H1 (cell line): ENCODE data around the gene RNASEH2C. TPM values are rescaled to one million over a fixed set of nuclear protein-coding genes. Genes with fewer than 3 reads are reported as not detected.

Experiments
- CTCF ChIA-PET: fragments of 300-600 bp; sonication (Branson Sonifier 250); formaldehyde crosslinking; loops from one replicate; lab custom pipeline; 2021; ENCODE audit not compliant: partially characterized antibody; lab: Charles Lee
- POLR2A ChIA-PET: fragments of 300-600 bp; sonication (Branson Sonifier 250); formaldehyde crosslinking; loops from one replicate; lab custom pipeline; 2021; ENCODE audit warnings: inconsistent platforms; ENCODE audit not compliant: partially characterized antibody; lab: Charles Lee
- DNase-seq, 2 experiments: peaks; one replicate each; pipeline versions ENCODE4 v3.0.0 to v3.0.0-alpha.2; 2010 to 2022; ENCODE audit warnings: low spot score in 2 of 2, low read depth in 1 of 2, mixed read lengths in 1 of 2
- FAIRE-seq: peaks from 2 replicates; lab custom pipeline; 2011; peaks lifted over from hg19 to GRCh38; lab: Jason Lieb, UNC
- H2AFZ ChIP-seq: 2 replicates; pipeline ENCODE4 v1.8.1; 2012; ENCODE audit warnings: low read length, inconsistent platforms
- H2AK5ac ChIP-seq: 2 replicates; pipeline ENCODE4 v1.6.1; 2013; ENCODE audit warnings: low read depth, low read length
- H2BK120ac ChIP-seq: replicated peaks from 2 replicates; pipeline ENCODE3; 2013; ENCODE audit warnings: low read depth, low read length, inconsistent platforms
- H2BK12ac ChIP-seq: 2 replicates; pipeline ENCODE4 v1.6.1; 2013; ENCODE audit warnings: low read depth, low read length
- H2BK15ac ChIP-seq: 2 replicates; pipeline ENCODE4 v1.6.1; 2013; ENCODE audit warnings: low read length
- H2BK20ac ChIP-seq: 2 replicates; pipeline ENCODE4 v1.6.1; 2013; ENCODE audit warnings: low read length
- H2BK5ac ChIP-seq: 2 replicates; pipeline ENCODE4 v1.6.1; 2013; ENCODE audit warnings: low read depth, low read length
- H3K14ac ChIP-seq: 2 replicates; pipeline ENCODE4 v1.6.1; 2013; ENCODE audit warnings: inconsistent platforms; ENCODE audit not compliant: insufficient read length
- H3K18ac ChIP-seq: 2 replicates; pipeline ENCODE4 v1.6.1; 2013; ENCODE audit warnings: low read length; ENCODE audit errors: extremely low read depth
- H3K23ac ChIP-seq: 2 replicates; pipeline ENCODE4 v1.6.1; 2013; ENCODE audit warnings: inconsistent platforms; ENCODE audit not compliant: insufficient read length
- H3K23me2 ChIP-seq: 2 replicates; pipeline ENCODE4 v1.6.1; 2013; ENCODE audit warnings: low read depth, low read length
- H3K27ac ChIP-seq: 2 replicates; pipeline ENCODE4 v1.6.1; 2011; ENCODE audit warnings: low read depth, low read length, inconsistent platforms
- H3K27me3 ChIP-seq, 4 experiments: replicated peaks in 1 of 4; 1 replicate in 1 of 4; 2 replicates in 3 of 4; pipeline versions ENCODE4 v1.6.1 to v1.8.1; 2011 to 2013; ENCODE audit warnings: low read length in 3 of 4, mild to moderate bottlenecking in 3 of 4, inconsistent platforms in 2 of 4, mixed read lengths in 2 of 4, moderate library complexity in 1 of 4; ENCODE audit not compliant: control insufficient read depth in 3 of 4, insufficient read depth in 3 of 4; ENCODE audit errors: extremely low read depth in 1 of 4
- H3K36me3 ChIP-seq, 4 experiments: 2 replicates each; pipeline versions ENCODE4 v1.6.1 to v1.8.1; 2011 to 2013; ENCODE audit warnings: mild to moderate bottlenecking in 4 of 4, low read length in 3 of 4, moderate library complexity in 2 of 4, control low read depth in 1 of 4, inconsistent platforms in 1 of 4; ENCODE audit not compliant: insufficient read depth in 4 of 4, control insufficient read depth in 2 of 4
- H3K4ac ChIP-seq: replicated peaks from 2 replicates; pipeline ENCODE3; 2013; ENCODE audit warnings: low read length, low read depth, mixed read lengths, inconsistent platforms; ENCODE audit not compliant: insufficient read length
- H3K4me1 ChIP-seq, 4 experiments: replicated peaks in 1 of 4; 1 replicate in 1 of 4; 2 replicates in 3 of 4; pipeline versions ENCODE4 v1.6.1 to v1.8.1; 2011 to 2013; ENCODE audit warnings: low read length in 3 of 4, inconsistent platforms in 2 of 4, mixed read lengths in 1 of 4; ENCODE audit not compliant: insufficient read depth in 4 of 4, control insufficient read depth in 3 of 4
- H3K4me2 ChIP-seq, 2 experiments: 2 replicates each; pipeline versions ENCODE4 v1.6.1 to v1.8.1; 2011 to 2013; ENCODE audit warnings: low read depth in 2 of 2, low read length in 2 of 2, control low read depth in 1 of 2, inconsistent platforms in 1 of 2, mild to moderate bottlenecking in 1 of 2; ENCODE audit not compliant: insufficient read depth in 1 of 2
- H3K4me3 ChIP-seq, 4 experiments: fragments of 200-600, 300-600 bp in 1 of 4; sonication (generic), shearing (Covaris generic), sonication (Bioruptor Twin) in 1 of 4; 2 replicates each; pipeline versions ENCODE4 v1.5.1 to v1.8.1; 2011 to 2016; ENCODE audit warnings: low read length in 4 of 4, low read depth in 3 of 4, control low read depth in 2 of 4, inconsistent platforms in 2 of 4, mild to moderate bottlenecking in 2 of 4, mixed read lengths in 1 of 4, moderate library complexity in 1 of 4; ENCODE audit not compliant: insufficient read depth in 2 of 4; ENCODE audit errors: extremely low read depth in 1 of 4
- H3K56ac ChIP-seq: replicated peaks from 2 replicates; pipeline ENCODE3; 2013; ENCODE audit warnings: low read depth, mild to moderate bottlenecking, mixed read lengths, low read length, inconsistent platforms; ENCODE audit not compliant: insufficient read length
- H3K79me1 ChIP-seq: 2 replicates; pipeline ENCODE4 v1.6.1; 2013; ENCODE audit warnings: low read depth, low read length, control low read depth
- H3K79me2 ChIP-seq, 2 experiments: 2 replicates each; pipeline versions ENCODE4 v1.6.1 to v1.8.1; 2012 to 2013; ENCODE audit warnings: low read length in 2 of 2, mild to moderate bottlenecking in 2 of 2, inconsistent platforms in 1 of 2; ENCODE audit not compliant: insufficient read depth in 2 of 2, control insufficient read depth in 1 of 2
- H3K9ac ChIP-seq, 4 experiments: replicated peaks in 1 of 4; 1 replicate in 1 of 4; 2 replicates in 3 of 4; pipeline versions ENCODE4 v1.6.1 to v1.8.1; 2011 to 2013; ENCODE audit warnings: low read depth in 3 of 4, low read length in 3 of 4, control low read depth in 2 of 4, mild to moderate bottlenecking in 2 of 4, moderate library complexity in 2 of 4, inconsistent platforms in 1 of 4; ENCODE audit errors: extremely low read depth in 1 of 4
- H3K9me3 ChIP-seq, 2 experiments: 2 replicates each; pipeline versions ENCODE4 v1.6.1 to v1.8.1; 2012 to 2013; ENCODE audit warnings: mild to moderate bottlenecking in 2 of 2, moderate library complexity in 2 of 2, control low read depth in 1 of 2, inconsistent platforms in 1 of 2, low read depth in 1 of 2, low read length in 1 of 2, mixed read lengths in 1 of 2; ENCODE audit not compliant: insufficient read depth in 2 of 2
- H4K20me1 ChIP-seq, 2 experiments: replicated peaks in 1 of 2; 2 replicates each; pipeline versions ENCODE3 to v1.8.1; 2011 to 2013; ENCODE audit warnings: inconsistent platforms in 2 of 2, low read length in 2 of 2, mild to moderate bottlenecking in 1 of 2; ENCODE audit not compliant: insufficient read depth in 2 of 2, control insufficient read depth in 1 of 2
- H4K5ac ChIP-seq: 2 replicates; pipeline ENCODE4 v1.6.1; 2013; ENCODE audit warnings: low read length, low read depth, mixed read lengths, inconsistent platforms; ENCODE audit not compliant: insufficient read length
- H4K8ac ChIP-seq: 2 replicates; pipeline ENCODE4 v1.8.0; 2013; ENCODE audit warnings: mild to moderate bottlenecking, moderate library complexity, low read length, inconsistent platforms; ENCODE audit not compliant: insufficient read depth; ENCODE audit errors: extremely low read depth
- H4K91ac ChIP-seq: replicated peaks from 2 replicates; pipeline ENCODE3; 2013; ENCODE audit warnings: low read length, mixed read lengths, inconsistent platforms; ENCODE audit not compliant: insufficient read length
- ASH2L ChIP-seq: fragments of 200-600, 300-600 bp; sonication (generic); IDR thresholded peaks from one replicate; pipeline ENCODE4 v1.7.1; 2017; ENCODE audit warnings: low read length
- CTBP2 ChIP-seq: IDR thresholded peaks from 2 replicates; pipeline ENCODE4 v1.7.0; 2011; ENCODE audit warnings: borderline replicate concordance, mild to moderate bottlenecking, moderate library complexity, mixed read lengths, low read length; ENCODE audit not compliant: insufficient read depth, insufficient read length
- EP300 ChIP-seq, 2 experiments: IDR thresholded peaks; 1 replicate in 1 of 2; 2 replicates in 1 of 2; pipeline ENCODE4 v1.6.1; 2011 to 2012; ENCODE audit warnings: low read depth in 2 of 2, low read length in 2 of 2, mild to moderate bottlenecking in 2 of 2, borderline replicate concordance in 1 of 2, inconsistent platforms in 1 of 2, moderate library complexity in 1 of 2
- EZH2 ChIP-seq: fragments of 200-600 bp; sonication (generic); IDR thresholded peaks from 2 replicates; pipeline ENCODE4 v1.7.1; 2012; ENCODE audit warnings: low read depth, mild to moderate bottlenecking, moderate library complexity, low read length, inconsistent platforms; ENCODE audit not compliant: severe bottlenecking
- GABPA ChIP-seq: IDR thresholded peaks from 2 replicates; pipeline ENCODE4 v1.6.1; 2011; ENCODE audit warnings: mild to moderate bottlenecking, low read length, moderate library complexity, borderline replicate concordance; ENCODE audit not compliant: insufficient read depth
- JUND ChIP-seq: IDR thresholded peaks from 2 replicates; pipeline ENCODE4 v1.6.1; 2011; ENCODE audit warnings: mild to moderate bottlenecking, improper control_type of control experiment, low read length
- POLR2AphosphoS5 ChIP-seq: IDR thresholded peaks from 2 replicates; pipeline ENCODE4 v1.6.1; 2011; ENCODE audit warnings: low read depth, low read length
- RAD21 ChIP-seq, 2 experiments: IDR thresholded peaks in 1 of 2; conservative IDR thresholded peaks in 1 of 2; 2 replicates each; pipeline ENCODE4 v1.6.1; 2011; ENCODE audit warnings: low read depth in 2 of 2, low read length in 2 of 2, improper control_type of control experiment in 1 of 2, inconsistent platforms in 1 of 2, mild to moderate bottlenecking in 1 of 2, moderate library complexity in 1 of 2
- WGBS, 2 experiments: shearing (Covaris generic) in 1 of 2; methylation state at CpG; one replicate each; pipeline versions ENCODE4 v1.1.6 to v1.1.7; 2013 to 2015; ENCODE audit warnings: low lambda C conversion rate in 2 of 2, mixed read lengths in 2 of 2, inconsistent platforms in 1 of 2, low coverage in 1 of 2, missing lambda C conversion rate in 1 of 2; ENCODE audit not compliant: insufficient replicate concordance in 2 of 2, insufficient coverage in 1 of 2, insufficient read length in 1 of 2; ENCODE audit errors: extremely low coverage in 1 of 2, missing lambda C conversion rate in 1 of 2; 5-methylcytosine and 5-hydroxymethylcytosine counted together
- polyA plus RNA-seq, 7 experiments: library from polyadenylated mRNA; depleted of rRNA in 3 of 7; stranded (reverse) in 5 of 7; unstranded in 2 of 7; fragments of >200 nt in 5 of 7; fragments of 200-250 nt in 2 of 7; gene quantifications; 1 replicate in 5 of 7; 2 replicates in 1 of 7; 4 replicates in 1 of 7; pipeline versions ENCODE4 v1.2.1 to v1.2.3, GENCODE V29; 2011 to 2013; ENCODE audit warnings: missing spikeins in 2 of 7, mixed read lengths in 2 of 7
- total RNA-seq: library from RNA; stranded (reverse); fragmentation: NEBNext Ultra II Directional; extraction: Animal tissue kit (Norgen Biotek cat#: 25700); gene quantifications from 2 replicates; pipeline ENCODE4 v1.2.1, GENCODE V29; 2021
- TF ChIP-seq, protein P1 (sequence below), 3 experiments: IDR thresholded peaks; 1 replicate in 2 of 3; 2 replicates in 1 of 3; pipeline versions ENCODE4 v1.5.1 to v1.6.1; 2011; ENCODE audit warnings: low read length in 3 of 3, mild to moderate bottlenecking in 3 of 3, inconsistent platforms in 2 of 3, low read depth in 1 of 3, moderate library complexity in 1 of 3; ENCODE audit not compliant: insufficient read depth in 1 of 3; ENCODE audit errors: control extremely low read depth in 1 of 3

The RNASEH2C gene
- total and polyA plus RNA-seq, 2 of the 8 experiments (the other 6 are each of a cell fraction or from before 2014, with no cell fraction given) = 40.2 to 60.3 TPM

GRCh38 chr11:65718964-65719492 lies 1.6 kb downstream of the RNASEH2C start:
- 90% methylated on average over 10 of the region's 10 CpGs; no CpG with 5 or more reads in 1 of the 2 experiments for WGBS, 2 experiments
- FAIRE-seq = no peak
- no peak for TF ChIP-seq CTBP2
- no peak for TF ChIP-seq EZH2
- no peak for TF ChIP-seq JUND
- TF ChIP-seq EP300 (IDR thresholded peaks at IDR 0.05; ENCODE audit: borderline replicate concordance in 1 of 2, low read depth in 2 of 2, low read length in 2 of 2) = no peak
- no peak; the same call in 1 of the 2 replicates for TF ChIP-seq POLR2AphosphoS5
- TF ChIP-seq ASH2L = no peak
- no peak for TF ChIP-seq GABPA
- TF ChIP-seq, protein P1, sequence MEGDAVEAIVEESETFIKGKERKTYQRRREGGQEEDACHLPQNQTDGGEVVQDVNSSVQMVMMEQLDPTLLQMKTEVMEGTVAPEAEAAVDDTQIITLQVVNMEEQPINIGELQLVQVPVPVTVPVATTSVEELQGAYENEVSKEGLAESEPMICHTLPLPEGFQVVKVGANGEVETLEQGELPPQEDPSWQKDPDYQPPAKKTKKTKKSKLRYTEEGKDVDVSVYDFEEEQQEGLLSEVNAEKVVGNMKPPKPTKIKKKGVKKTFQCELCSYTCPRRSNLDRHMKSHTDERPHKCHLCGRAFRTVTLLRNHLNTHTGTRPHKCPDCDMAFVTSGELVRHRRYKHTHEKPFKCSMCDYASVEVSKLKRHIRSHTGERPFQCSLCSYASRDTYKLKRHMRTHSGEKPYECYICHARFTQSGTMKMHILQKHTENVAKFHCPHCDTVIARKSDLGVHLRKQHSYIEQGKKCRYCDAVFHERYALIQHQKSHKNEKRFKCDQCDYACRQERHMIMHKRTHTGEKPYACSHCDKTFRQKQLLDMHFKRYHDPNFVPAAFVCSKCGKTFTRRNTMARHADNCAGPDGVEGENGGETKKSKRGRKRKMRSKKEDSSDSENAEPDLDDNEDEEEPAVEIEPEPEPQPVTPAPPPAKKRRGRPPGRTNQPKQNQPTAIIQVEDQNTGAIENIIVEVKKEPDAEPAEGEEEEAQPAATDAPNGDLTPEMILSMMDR (IDR thresholded peaks at IDR 0.05; ENCODE audit: control extremely low read depth in 1 of 3, insufficient read depth in 1 of 3, low read depth in 1 of 3, low read length in 3 of 3) = no peak
- TF ChIP-seq RAD21 (IDR thresholded peaks at IDR 0.05 in 1 of 2, conservative IDR thresholded peaks at IDR 0.05 in 1 of 2; ENCODE audit: low read depth in 2 of 2, low read length in 2 of 2) = no peak

More at GRCh38 chr11:65718964-65719492, 1.6 kb downstream of the RNASEH2C start:
- Histone ChIP-seq H3K4me1 (peaks cover 0 to 6% (median 3%) of the 10 kb centered on the region in 4 experiments; a peak in 2 of 7 replicates), H2BK5ac (no peak overlapping the region), H4K5ac (no peak overlapping the region), H3K14ac (no peak overlapping the region), H3K56ac (no peak overlapping the region), H2AFZ (no peak overlapping the region), H4K8ac (no peak overlapping the region), H3K4me3 (peak overlapping the region in 2 of 4 experiments; percentile 83 to 87; a peak in 2 of 8 replicates), H3K9ac (no peak overlapping the region), H2BK15ac (no peak overlapping the region), H4K20me1 (peaks cover 0 to 19% of the 10 kb centered on the region in 2 experiments), H2BK120ac (no peak overlapping the region), H3K18ac (no peak overlapping the region), H3K79me1 (peaks cover 2% of the 10 kb centered on the region), H2BK12ac (no peak overlapping the region), H2AK5ac (no peak overlapping the region), H2BK20ac (no peak overlapping the region), H3K27me3 (no peaks in the 10 kb centered on the region), H3K9me3 (no peaks in the 10 kb centered on the region), H3K4ac (no peak overlapping the region), H3K23ac (no peak overlapping the region), H3K4me2 (peak overlapping the region; percentile 39 to 85), H3K36me3 (peaks cover 20 to 43% (median 40%) of the 10 kb centered on the region in 4 experiments), H3K79me2 (0 out of 4 replicates have a peak, but pooled peaks cover 0 to 4% of the 10 kb centered on the region in 2 experiments), H3K27ac (no peak overlapping the region), H3K23me2 (peaks cover 8% of the 10 kb centered on the region; the same call in 1 of the 2 replicates), H4K91ac (no peak overlapping the region)
- DNase-seq = no peak
- ChIA-PET CTCF (interaction anchor here (0.7 to 2.3 kb wide), 14 partner anchors 12 to 142 kb away, joined by 3 to 18 read pairs (median 4); partner anchors contain the start of genes AP5B1 and MUS81), POLR2A (interaction anchor here (0.8 to 3.7 kb wide), 19 partner anchors 7 to 283 kb away, joined by 3 to 25 read pairs (median 6); partner anchors contain the start of genes BANF1, CFL1, EIF1AD and KAT5)
